Endothelial cell of umbilical vein (primary cell): ENCODE data around the gene SMARCA4. TPM values are rescaled to one million over a fixed set of nuclear protein-coding genes. Genes with fewer than 3 reads are reported as not detected.
A peak's percentile ranks its signal among the peaks of the same experiment; 100 is the strongest.

Source experiments
- BruUV-seq: library from RNA; stranded (reverse); fragments of 400-500 nt; replicated peaks from 2 replicates; lab custom pipeline; 2021; lab: Mats Ljungman, UMichigan
- CTCF ChIA-PET: fragments of 300-600, 350-600 bp; sonication (Branson Sonifier 250); formaldehyde crosslinking; loops from one replicate; lab custom pipeline; 2021; ENCODE audit warnings: antibody characterized with exemption, inconsistent platforms; lab: Charles Lee
- POLR2A ChIA-PET: fragments of 300-600, 350-600 bp; sonication (Branson Sonifier 250); formaldehyde crosslinking; loops from one replicate; lab custom pipeline; 2021; ENCODE audit warnings: antibody characterized with exemption, inconsistent platforms; lab: Charles Lee
- DNase-seq: peaks from one replicate; pipeline ENCODE4 v3.0.0-alpha.2; 2011; ENCODE audit warnings: low read depth, low spot score
- FAIRE-seq: peaks from 2 replicates; lab custom pipeline; 2011; peaks lifted over from hg19 to GRCh38; lab: Jason Lieb, UNC
- H2AFZ ChIP-seq: 2 replicates; pipeline ENCODE4 v1.6.0; 2012; ENCODE audit warnings: low read depth, low read length, control low read depth, inconsistent platforms
- H3K27ac ChIP-seq: 2 replicates; pipeline ENCODE4 v1.5.1; 2011; ENCODE audit warnings: low read depth, mild to moderate bottlenecking, control low read depth, low read length, moderate library complexity; ENCODE audit not compliant: insufficient read depth
- H3K27me3 ChIP-seq, 2 experiments: 2 replicates each; pipeline versions ENCODE4 v1.6.0 to v1.6.1; 2011; ENCODE audit warnings: low read length in 2 of 2, mixed read lengths in 1 of 2; ENCODE audit not compliant: control insufficient read depth in 2 of 2, insufficient read depth in 2 of 2
- H3K36me3 ChIP-seq, 2 experiments: 2 replicates in 1 of 2; 3 replicates in 1 of 2; pipeline ENCODE4 v1.5.1; 2011; ENCODE audit warnings: low read length in 2 of 2, mild to moderate bottlenecking in 1 of 2, moderate library complexity in 1 of 2; ENCODE audit not compliant: control insufficient read depth in 2 of 2, insufficient read depth in 2 of 2; ENCODE audit errors: extremely low read depth in 1 of 2
- H3K4me1 ChIP-seq: 3 replicates; pipeline ENCODE4 v1.5.1; 2011; ENCODE audit warnings: mild to moderate bottlenecking, low read length; ENCODE audit not compliant: control insufficient read depth, insufficient read depth; ENCODE audit errors: extremely low read depth
- H3K4me2 ChIP-seq: 2 replicates; pipeline ENCODE4 v1.6.1; 2011; ENCODE audit warnings: low read length, control low read depth, mixed read lengths; ENCODE audit not compliant: insufficient read depth
- H3K4me3 ChIP-seq, 3 experiments: fragments of 200-600 bp in 1 of 3; sonication (generic), shearing (Covaris generic) in 1 of 3; replicated peaks in 1 of 3; 2 replicates each; pipeline ENCODE4 v1.5.1; 2011 to 2016; ENCODE audit warnings: control low read depth in 3 of 3, low read length in 3 of 3, mild to moderate bottlenecking in 2 of 3, inconsistent platforms in 1 of 3, low read depth in 1 of 3, moderate library complexity in 1 of 3; ENCODE audit not compliant: insufficient read depth in 1 of 3
- H3K79me2 ChIP-seq: 2 replicates; pipeline ENCODE4 v1.6.0; 2012; ENCODE audit warnings: low read length, inconsistent platforms; ENCODE audit not compliant: control insufficient read depth, insufficient read depth
- H3K9ac ChIP-seq: replicated peaks from 2 replicates; pipeline ENCODE3; 2011; ENCODE audit warnings: low read length, control low read depth; ENCODE audit not compliant: insufficient read depth; ENCODE audit errors: extremely low read depth
- H3K9me1 ChIP-seq: replicated peaks from 3 replicates; pipeline ENCODE4 v1.6.0; 2011; ENCODE audit warnings: mild to moderate bottlenecking, low read length; ENCODE audit not compliant: control insufficient read depth, insufficient read depth; ENCODE audit errors: extremely low read depth
- H3K9me3 ChIP-seq: replicated peaks from 2 replicates; pipeline ENCODE4 v1.5.1; 2012; ENCODE audit warnings: low read length, inconsistent platforms; ENCODE audit not compliant: control insufficient read depth, insufficient read depth
- H4K20me1 ChIP-seq: replicated peaks from 2 replicates; pipeline ENCODE3; 2011; ENCODE audit warnings: mild to moderate bottlenecking, low read length; ENCODE audit not compliant: control insufficient read depth, insufficient read depth; ENCODE audit errors: extremely low read depth
- CTCF ChIP-seq, 2 donors: IDR thresholded peaks; 1 replicate in 1 of 2; 2 replicates in 1 of 2; pipeline ENCODE4 v1.5.1; 2011; ENCODE audit warnings: low read length in 2 of 2, mild to moderate bottlenecking in 2 of 2, moderate library complexity in 2 of 2, control low read depth in 1 of 2, inconsistent platforms in 1 of 2, low read depth in 1 of 2; ENCODE audit not compliant: insufficient read depth in 1 of 2; ENCODE audit errors: extremely low read depth in 1 of 2
- EZH2 ChIP-seq: IDR thresholded peaks from 2 replicates; pipeline ENCODE4 v1.6.1; 2012; ENCODE audit warnings: borderline replicate concordance, low read depth, mild to moderate bottlenecking, moderate library complexity, low read length, inconsistent platforms; ENCODE audit not compliant: severe bottlenecking
- FOS ChIP-seq: IDR thresholded peaks from 2 replicates; pipeline ENCODE4 v1.6.1; 2011; ENCODE audit warnings: mild to moderate bottlenecking, low read length, moderate library complexity, borderline replicate concordance; ENCODE audit not compliant: insufficient read depth
- GATA2 ChIP-seq: IDR thresholded peaks from 2 replicates; pipeline ENCODE4 v1.7.0; 2011; ENCODE audit warnings: low read depth, mild to moderate bottlenecking, moderate library complexity, mixed read lengths, low read length; ENCODE audit not compliant: insufficient read length, insufficient read depth
- JUN ChIP-seq: IDR thresholded peaks from 2 replicates; pipeline ENCODE4 v1.6.1; 2011; ENCODE audit warnings: borderline replicate concordance, low read depth; ENCODE audit not compliant: insufficient read length, insufficient read depth
- MAX ChIP-seq: IDR thresholded peaks from 2 replicates; pipeline ENCODE4 v1.6.1; 2011; ENCODE audit not compliant: insufficient read depth, insufficient read length
- MYC ChIP-seq: IDR thresholded peaks from one replicate; pipeline ENCODE4 v1.6.1; 2011; ENCODE audit warnings: mild to moderate bottlenecking, low read depth, low read length
- POLR2A ChIP-seq: IDR thresholded peaks from 2 replicates; pipeline ENCODE4 v1.6.1; 2012; ENCODE audit warnings: low read depth, mild to moderate bottlenecking, control low read depth, low read length
- POLR2AphosphoS5 ChIP-seq: IDR thresholded peaks from 2 replicates; pipeline ENCODE4 v1.6.1; 2012; ENCODE audit warnings: low read depth, mild to moderate bottlenecking, control low read depth, low read length, moderate library complexity; ENCODE audit not compliant: insufficient read depth
- dilution Hi-C: fragments of 300-500 bp; cut with MboI; formaldehyde crosslinking; loops from one replicate; pipeline ENCODE4 v1.15.0; 2019; ENCODE audit warnings: low sequenced_read_pairs; ENCODE audit not compliant: extremely low pct_ligation_motif_present
- intact Hi-C: fragments of 100-400 bp; cut with micrococcal nuclease; formaldehyde crosslinking; loops from one replicate; pipeline ENCODE4 v1.10.0; 2022
- polyA plus RNA-seq, 4 experiments: library from polyadenylated mRNA; depleted of rRNA in 3 of 4; stranded (reverse) in 3 of 4; unstranded in 1 of 4; fragments of >200 nt; gene quantifications; 2 replicates each; pipeline versions ENCODE4 v1.2.1 to v1.2.3, GENCODE V29; 2011 to 2012; ENCODE audit warnings: missing spikeins in 1 of 4
- total RNA-seq: library from RNA; stranded (reverse); gene quantifications from 2 replicates; pipeline ENCODE4 v1.2.3, GENCODE V29; 2021

Gene SMARCA4
- total and polyA plus RNA-seq, 2 donors (not counting 3 experiments of a cell fraction or from before 2014, with no cell fraction given), result 65.0 to 177 TPM

GRCh38 chr19:11064831-11065303 lies 104.0 kb downstream of the SMARCA4 start:
- Histone ChIP-seq H3K4me2 (no peak overlapping the region), H3K9me3 (no peaks in the 10 kb centered on the region), H3K9ac (no peak overlapping the region), H3K4me1 (no peaks in the 10 kb centered on the region), H3K79me2 (no peaks in the 10 kb centered on the region), H3K4me3 (no peak overlapping the region), H3K27ac (no peak overlapping the region), H3K36me3 (peaks cover 2 to 18% of the 10 kb centered on the region in 2 experiments), H2AFZ (no peak overlapping the region), H3K9me1 (no peaks in the 10 kb centered on the region), H4K20me1 (no peaks in the 10 kb centered on the region), H3K27me3 (no peaks in the 10 kb centered on the region)
- CTCF ChIA-PET, result interaction anchor here (0.7 kb wide), 1 partner anchor 89 kb away, joined by 3 read pairs; no protein-coding TSS in a partner anchor
- no TSS peak for BruUV-seq
- TF ChIP-seq FOS (no peak), GATA2 (no peak), POLR2A (no peak), EZH2 (no peak), CTCF (IDR thresholded peaks at IDR 0.05; ENCODE audit: extremely low read depth in 1 of 2, insufficient read depth in 1 of 2, low read depth in 1 of 2, low read length in 2 of 2) (no peak), POLR2AphosphoS5 (no peak), MYC (no peak), JUN (no peak), MAX (no peak)
- FAIRE-seq (peak; percentile 31), DNase-seq (no peak)
- dilution Hi-C loops (no loop called here), intact Hi-C loops (no loop called here)
- POLR2A ChIA-PET, result no interaction called here
